Embryonic facial prominence (tissue), 1 donor: Measurements from ENCODE around the gene MRPL16.

Experiments used
- DNase-seq: peaks from one replicate; pipeline ENCODE4 v3.0.0-alpha.2; 2016; ENCODE audit errors: extremely low spot score

The MRPL16 gene

GRCh38 chr11:59771605-59772004, 39.0 kb downstream of the MRPL16 start:
- no peak for DNase-seq

GRCh38 chr11:59770869-59771268, 39.7 kb downstream of the MRPL16 start:
- no peak for DNase-seq

- no peak for DNase-seq
These were observed 40.3 kb downstream of the MRPL16 start for GRCh38 chr11:59770319-59770718.

- DNase-seq = no peak
These were observed 40.8 kb downstream of the MRPL16 start for GRCh38 chr11:59769828-59770227.

GRCh38 chr11:59769111-59769510, 41.5 kb downstream of the MRPL16 start:
- DNase-seq = no peak

- no peak for DNase-seq
These were observed 43.4 kb downstream of the MRPL16 start for GRCh38 chr11:59767225-59767611.

- no peak for DNase-seq
These were observed 43.9 kb downstream of the MRPL16 start for GRCh38 chr11:59766542-59767224.

- no peak for DNase-seq
These were observed 45.4 kb downstream of the MRPL16 start for GRCh38 chr11:59765068-59765735.

- no peak for DNase-seq
These were observed 48.6 kb downstream of the MRPL16 start for GRCh38 chr11:59761993-59762392.

- DNase-seq = no peak
These were observed 49.8 kb downstream of the MRPL16 start for GRCh38 chr11:59760771-59761170.

- DNase-seq = no peak
These were observed 50.7 kb downstream of the MRPL16 start for GRCh38 chr11:59759900-59760299.

GRCh38 chr11:59758401-59759037, 52.1 kb downstream of the MRPL16 start:
- no peak for DNase-seq

- DNase-seq = no peak
These were observed 53.7 kb downstream of the MRPL16 start for GRCh38 chr11:59756845-59757244.

- no peak for DNase-seq
These were observed 54.1 kb downstream of the MRPL16 start for GRCh38 chr11:59756558-59756840.
